Measurements from ENCODE around the gene SYAP1. TPM values are rescaled to one million over a fixed set of nuclear protein-coding genes. Genes with fewer than 3 reads are reported as not detected.
A peak's percentile ranks its signal among the peaks of the same experiment; 100 is the strongest.

Gene SYAP1
- total and polyA plus RNA-seq, 9 of the 15 experiments (the other 6 are each of a cell fraction or from before 2014, with no cell fraction given), result 5.7 to 35.3 (median 27.6) TPM

DNA sequence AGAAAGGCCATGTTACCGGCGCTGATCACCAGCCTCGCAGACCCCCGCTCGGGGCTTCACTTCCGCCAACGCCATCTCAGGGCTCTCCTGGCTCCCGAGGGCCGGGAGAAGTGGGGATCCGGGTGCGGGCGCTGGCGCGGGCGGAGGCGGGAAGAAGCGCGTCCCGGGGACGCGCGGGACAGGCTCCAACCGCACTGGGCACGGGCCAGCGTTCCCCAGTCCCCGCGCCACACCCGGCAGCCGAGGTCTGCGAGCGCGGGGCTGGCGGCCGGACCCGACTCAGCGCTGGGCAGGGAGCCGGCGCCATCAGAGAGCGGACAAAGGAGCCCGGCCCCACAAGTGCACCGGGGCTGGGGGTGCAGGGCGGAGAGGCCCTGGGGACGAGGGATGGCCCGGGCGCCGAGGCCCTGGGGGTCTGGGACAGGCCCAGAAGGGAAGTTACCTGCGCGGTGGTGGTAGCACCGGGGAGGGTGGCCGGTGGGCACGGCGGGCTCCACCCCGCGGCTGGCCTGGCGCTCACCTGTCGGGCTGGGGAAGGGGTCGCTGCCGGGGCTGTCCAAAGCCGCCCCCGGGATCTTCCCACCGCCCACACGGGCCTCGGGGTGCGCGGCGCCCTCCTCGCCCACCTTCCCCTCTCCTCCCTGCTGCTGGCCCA, 7.4 kb upstream of the SYAP1 start (continued):
- TF ChIP-seq, protein P1, sequence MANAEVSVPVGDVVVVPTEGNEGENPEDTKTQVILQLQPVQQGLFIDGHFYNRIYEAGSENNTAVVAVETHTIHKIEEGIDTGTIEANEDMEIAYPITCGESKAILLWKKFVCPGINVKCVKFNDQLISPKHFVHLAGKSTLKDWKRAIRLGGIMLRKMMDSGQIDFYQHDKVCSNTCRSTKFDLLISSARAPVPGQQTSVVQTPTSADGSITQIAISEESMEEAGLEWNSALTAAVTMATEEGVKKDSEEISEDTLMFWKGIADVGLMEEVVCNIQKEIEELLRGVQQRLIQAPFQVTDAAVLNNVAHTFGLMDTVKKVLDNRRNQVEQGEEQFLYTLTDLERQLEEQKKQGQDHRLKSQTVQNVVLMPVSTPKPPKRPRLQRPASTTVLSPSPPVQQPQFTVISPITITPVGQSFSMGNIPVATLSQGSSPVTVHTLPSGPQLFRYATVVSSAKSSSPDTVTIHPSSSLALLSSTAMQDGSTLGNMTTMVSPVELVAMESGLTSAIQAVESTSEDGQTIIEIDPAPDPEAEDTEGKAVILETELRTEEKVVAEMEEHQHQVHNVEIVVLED (CRISPR knock-in tag; IDR thresholded peaks at IDR 0.05), result no peak
- TF ChIP-seq CHD1 (IDR thresholded peaks at IDR 0.05; ENCODE audit: low read length) (peak; percentile 52), ZBTB7A (IDR thresholded peaks at IDR 0.05; ENCODE audit: borderline replicate concordance, control insufficient read depth, low read depth, low read length) (peak; percentile 56; the same call in 1 of the 2 replicates), SETDB1 (IDR thresholded peaks at IDR 0.05; ENCODE audit: low read length) (no peak), RBM14 (IDR thresholded peaks at IDR 0.05; ENCODE audit: borderline replicate concordance, insufficient read depth, low read depth, low read length) (no peak), ERF (CRISPR knock-in tag; IDR thresholded peaks at IDR 0.05) (no peak), MXI1 (IDR thresholded peaks at IDR 0.05; ENCODE audit: low read depth, low read length) (no peak), FOSL1 (tag; conservative IDR thresholded peaks at IDR 0.05) (no peak)
- TF ChIP-seq, protein P2, sequence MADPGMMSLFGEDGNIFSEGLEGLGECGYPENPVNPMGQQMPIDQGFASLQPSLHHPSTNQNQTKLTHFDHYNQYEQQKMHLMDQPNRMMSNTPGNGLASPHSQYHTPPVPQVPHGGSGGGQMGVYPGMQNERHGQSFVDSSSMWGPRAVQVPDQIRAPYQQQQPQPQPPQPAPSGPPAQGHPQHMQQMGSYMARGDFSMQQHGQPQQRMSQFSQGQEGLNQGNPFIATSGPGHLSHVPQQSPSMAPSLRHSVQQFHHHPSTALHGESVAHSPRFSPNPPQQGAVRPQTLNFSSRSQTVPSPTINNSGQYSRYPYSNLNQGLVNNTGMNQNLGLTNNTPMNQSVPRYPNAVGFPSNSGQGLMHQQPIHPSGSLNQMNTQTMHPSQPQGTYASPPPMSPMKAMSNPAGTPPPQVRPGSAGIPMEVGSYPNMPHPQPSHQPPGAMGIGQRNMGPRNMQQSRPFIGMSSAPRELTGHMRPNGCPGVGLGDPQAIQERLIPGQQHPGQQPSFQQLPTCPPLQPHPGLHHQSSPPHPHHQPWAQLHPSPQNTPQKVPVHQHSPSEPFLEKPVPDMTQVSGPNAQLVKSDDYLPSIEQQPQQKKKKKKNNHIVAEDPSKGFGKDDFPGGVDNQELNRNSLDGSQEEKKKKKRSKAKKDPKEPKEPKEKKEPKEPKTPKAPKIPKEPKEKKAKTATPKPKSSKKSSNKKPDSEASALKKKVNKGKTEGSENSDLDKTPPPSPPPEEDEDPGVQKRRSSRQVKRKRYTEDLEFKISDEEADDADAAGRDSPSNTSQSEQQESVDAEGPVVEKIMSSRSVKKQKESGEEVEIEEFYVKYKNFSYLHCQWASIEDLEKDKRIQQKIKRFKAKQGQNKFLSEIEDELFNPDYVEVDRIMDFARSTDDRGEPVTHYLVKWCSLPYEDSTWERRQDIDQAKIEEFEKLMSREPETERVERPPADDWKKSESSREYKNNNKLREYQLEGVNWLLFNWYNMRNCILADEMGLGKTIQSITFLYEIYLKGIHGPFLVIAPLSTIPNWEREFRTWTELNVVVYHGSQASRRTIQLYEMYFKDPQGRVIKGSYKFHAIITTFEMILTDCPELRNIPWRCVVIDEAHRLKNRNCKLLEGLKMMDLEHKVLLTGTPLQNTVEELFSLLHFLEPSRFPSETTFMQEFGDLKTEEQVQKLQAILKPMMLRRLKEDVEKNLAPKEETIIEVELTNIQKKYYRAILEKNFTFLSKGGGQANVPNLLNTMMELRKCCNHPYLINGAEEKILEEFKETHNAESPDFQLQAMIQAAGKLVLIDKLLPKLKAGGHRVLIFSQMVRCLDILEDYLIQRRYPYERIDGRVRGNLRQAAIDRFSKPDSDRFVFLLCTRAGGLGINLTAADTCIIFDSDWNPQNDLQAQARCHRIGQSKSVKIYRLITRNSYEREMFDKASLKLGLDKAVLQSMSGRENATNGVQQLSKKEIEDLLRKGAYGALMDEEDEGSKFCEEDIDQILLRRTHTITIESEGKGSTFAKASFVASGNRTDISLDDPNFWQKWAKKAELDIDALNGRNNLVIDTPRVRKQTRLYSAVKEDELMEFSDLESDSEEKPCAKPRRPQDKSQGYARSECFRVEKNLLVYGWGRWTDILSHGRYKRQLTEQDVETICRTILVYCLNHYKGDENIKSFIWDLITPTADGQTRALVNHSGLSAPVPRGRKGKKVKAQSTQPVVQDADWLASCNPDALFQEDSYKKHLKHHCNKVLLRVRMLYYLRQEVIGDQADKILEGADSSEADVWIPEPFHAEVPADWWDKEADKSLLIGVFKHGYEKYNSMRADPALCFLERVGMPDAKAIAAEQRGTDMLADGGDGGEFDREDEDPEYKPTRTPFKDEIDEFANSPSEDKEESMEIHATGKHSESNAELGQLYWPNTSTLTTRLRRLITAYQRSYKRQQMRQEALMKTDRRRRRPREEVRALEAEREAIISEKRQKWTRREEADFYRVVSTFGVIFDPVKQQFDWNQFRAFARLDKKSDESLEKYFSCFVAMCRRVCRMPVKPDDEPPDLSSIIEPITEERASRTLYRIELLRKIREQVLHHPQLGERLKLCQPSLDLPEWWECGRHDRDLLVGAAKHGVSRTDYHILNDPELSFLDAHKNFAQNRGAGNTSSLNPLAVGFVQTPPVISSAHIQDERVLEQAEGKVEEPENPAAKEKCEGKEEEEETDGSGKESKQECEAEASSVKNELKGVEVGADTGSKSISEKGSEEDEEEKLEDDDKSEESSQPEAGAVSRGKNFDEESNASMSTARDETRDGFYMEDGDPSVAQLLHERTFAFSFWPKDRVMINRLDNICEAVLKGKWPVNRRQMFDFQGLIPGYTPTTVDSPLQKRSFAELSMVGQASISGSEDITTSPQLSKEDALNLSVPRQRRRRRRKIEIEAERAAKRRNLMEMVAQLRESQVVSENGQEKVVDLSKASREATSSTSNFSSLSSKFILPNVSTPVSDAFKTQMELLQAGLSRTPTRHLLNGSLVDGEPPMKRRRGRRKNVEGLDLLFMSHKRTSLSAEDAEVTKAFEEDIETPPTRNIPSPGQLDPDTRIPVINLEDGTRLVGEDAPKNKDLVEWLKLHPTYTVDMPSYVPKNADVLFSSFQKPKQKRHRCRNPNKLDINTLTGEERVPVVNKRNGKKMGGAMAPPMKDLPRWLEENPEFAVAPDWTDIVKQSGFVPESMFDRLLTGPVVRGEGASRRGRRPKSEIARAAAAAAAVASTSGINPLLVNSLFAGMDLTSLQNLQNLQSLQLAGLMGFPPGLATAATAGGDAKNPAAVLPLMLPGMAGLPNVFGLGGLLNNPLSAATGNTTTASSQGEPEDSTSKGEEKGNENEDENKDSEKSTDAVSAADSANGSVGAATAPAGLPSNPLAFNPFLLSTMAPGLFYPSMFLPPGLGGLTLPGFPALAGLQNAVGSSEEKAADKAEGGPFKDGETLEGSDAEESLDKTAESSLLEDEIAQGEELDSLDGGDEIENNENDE (IDR thresholded peaks at IDR 0.05; ENCODE audit: low read depth, low read length), result no peak

All from K562 (cell line).